Kasumi-1 (cell line): ENCODE results near the gene PSENEN.
"Not testable (repeated sequence)": the region's sequence is repeated elsewhere in the genome, so short reads cannot be mapped to it uniquely, and the experiment has no call there.

Experiments used
- DNase-seq, 2 experiments: peaks; one replicate each; lab custom pipeline; 2025; lab: John Stamatoyannopoulos, UW

The PSENEN gene

DNA sequence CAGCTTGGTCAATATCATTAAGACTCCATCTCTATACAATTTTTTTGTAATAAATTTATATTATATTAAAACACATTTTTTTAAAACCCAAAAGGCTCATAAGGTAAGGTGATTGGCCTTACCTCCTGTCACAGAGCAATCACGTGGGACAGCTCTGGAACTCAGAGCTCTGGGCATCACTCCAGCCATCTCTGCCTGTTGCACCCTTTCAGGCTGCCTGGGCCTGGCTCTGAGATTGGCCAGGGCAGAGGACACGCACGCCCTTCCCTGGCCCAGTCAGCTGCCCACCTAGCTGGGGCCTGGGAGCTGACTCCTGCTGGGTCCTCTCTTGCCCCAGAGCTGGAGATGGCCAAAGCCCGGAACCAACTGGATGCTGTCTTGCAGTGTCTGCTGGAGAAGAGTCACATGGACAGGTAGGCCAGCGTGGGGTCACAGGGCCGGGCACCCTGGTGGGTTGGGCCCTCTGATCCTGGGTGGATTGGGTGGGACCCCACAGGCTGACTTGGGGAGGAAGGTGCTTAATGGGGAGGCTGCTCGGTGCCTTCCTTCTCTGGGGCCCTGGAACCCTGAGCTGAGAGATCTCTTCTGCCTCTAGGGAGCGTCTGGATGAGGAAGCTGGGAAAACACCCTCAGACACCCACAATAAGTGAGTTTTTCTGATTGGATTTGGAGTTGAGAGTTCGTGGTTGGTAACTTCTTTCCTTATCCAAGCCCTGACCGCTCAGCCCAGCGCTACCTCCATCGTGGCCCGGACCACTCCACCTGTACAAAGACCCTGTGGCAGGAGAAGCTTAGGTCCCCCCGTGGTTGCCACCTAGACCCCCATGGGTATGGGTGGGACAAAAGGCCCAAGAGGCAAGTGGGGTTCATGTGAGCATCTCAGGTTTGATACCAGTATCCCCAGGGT, 6.6 kb downstream of the PSENEN start:
- no peak for DNase-seq

DNA sequence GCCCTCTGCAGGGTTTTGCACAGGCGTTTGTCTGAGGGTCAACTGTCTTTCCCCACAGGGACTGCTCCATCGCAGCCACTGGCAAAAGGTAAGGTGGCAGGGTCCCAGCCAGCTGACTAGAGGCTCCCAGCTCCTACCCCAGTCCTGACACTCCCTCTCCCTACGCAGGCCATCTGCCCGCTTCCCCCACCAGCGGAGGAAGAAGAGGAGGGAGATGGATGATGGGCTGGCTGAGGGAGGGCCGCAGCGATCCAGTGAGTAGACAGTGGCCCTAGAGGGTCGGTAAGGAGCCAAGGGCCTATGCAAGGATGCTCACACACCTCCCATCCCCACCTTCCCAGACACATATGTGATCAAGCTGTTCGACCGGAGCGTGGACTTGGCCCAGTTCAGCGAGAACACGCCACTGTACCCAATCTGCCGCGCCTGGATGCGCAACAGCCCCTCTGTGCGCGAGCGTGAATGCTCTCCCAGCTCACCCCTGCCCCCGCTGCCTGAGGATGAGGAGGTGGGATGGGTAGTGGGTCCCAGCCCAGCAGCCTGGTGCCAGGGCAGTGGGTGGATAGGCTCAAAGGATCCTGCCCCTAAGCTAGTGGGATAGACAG, 7.4 kb downstream of the PSENEN start:
- DNase-seq: no peak

DNA sequence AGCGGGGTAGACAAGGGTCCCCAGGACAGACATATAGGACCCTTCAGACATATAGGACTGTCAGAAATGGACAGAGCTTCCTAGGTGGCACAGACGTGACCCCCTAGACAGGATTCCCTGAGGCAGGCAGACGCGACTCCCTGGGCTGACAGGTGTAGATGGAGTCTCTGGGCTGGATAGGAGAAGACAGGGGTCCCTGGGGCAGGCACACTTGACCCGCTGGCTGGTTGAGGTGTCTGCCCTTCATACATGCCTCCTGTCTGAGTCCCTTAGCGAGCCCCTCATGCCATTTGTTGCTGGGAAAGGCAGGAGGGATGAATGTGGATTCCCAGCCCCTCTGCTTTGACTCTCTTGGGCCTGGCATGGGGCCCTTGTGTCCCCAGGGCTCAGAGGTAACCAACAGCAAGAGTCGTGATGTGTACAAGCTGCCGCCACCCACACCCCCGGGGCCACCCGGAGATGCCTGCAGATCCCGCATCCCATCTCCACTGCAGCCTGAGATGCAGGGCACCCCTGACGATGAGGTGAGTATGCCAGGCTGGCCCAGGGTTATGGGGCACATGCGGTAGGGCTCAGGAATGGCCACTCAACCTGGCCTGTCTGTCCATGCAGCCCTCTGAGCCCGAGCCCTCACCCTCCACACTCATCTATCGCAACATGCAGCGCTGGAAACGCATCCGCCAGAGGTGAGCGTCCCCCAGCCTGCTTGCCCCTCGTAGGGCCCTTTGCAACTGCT, 8.4 kb downstream of the PSENEN start:
- DNase-seq: no peak

DNA sequence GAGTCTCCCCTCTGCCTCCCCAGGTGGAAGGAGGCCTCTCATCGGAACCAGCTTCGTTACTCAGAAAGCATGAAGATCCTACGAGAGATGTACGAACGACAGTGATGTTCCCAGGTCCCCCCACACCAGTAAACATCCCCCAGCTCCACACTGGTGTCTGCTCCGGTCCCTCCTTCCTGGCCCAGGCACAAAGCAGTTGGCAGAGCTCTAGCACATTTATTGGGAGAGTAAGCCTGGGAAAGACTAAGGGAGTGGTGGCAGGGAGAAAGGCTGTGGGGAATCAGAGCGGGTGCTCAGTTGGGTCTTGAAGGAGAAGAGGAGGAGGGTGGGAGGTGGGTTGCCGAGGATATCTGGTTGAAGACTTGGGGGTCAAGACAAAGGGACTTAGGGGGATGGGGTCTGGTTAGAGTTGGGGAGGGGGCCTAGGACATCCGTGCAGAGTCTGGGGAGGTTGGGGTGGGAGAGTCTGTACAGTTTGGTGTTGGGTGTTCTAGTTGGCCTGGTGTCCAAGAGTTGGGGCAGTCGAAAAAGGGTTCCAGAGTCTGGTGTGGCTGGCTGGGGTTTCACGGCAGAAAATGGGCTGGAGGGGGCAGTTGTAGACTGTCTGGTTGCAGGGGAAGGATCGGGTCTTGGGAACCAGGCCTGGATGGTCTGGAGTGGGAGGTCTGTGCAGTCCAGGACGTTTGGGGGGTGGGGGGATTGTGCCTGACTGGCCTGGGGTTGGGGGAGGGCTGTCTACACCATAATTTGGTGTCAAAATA, 9.1 kb downstream of the PSENEN start:
- DNase-seq: no peak

DNA sequence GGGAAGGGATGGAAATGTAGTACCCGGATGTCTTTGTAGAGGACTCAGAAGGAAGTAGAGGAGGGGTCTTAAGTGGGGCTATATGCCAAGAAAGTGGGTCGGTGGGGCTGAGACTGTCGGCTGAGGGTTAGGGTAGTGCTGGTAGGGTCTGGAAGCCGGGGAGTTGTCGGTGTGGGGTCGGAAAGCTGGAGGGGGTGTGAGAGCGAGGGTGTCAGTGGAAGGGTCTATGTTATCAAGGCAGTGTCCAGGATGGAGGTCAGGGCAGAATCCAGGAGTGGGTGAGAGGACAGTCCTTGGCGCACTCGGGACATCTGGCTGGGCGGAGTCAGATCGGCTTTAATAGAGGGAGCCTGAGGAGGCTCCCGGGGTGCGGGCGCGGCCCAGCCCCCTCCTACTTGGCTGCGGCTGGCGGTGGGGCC, 9.7 kb downstream of the PSENEN start:
- DNase-seq: no peak

DNA sequence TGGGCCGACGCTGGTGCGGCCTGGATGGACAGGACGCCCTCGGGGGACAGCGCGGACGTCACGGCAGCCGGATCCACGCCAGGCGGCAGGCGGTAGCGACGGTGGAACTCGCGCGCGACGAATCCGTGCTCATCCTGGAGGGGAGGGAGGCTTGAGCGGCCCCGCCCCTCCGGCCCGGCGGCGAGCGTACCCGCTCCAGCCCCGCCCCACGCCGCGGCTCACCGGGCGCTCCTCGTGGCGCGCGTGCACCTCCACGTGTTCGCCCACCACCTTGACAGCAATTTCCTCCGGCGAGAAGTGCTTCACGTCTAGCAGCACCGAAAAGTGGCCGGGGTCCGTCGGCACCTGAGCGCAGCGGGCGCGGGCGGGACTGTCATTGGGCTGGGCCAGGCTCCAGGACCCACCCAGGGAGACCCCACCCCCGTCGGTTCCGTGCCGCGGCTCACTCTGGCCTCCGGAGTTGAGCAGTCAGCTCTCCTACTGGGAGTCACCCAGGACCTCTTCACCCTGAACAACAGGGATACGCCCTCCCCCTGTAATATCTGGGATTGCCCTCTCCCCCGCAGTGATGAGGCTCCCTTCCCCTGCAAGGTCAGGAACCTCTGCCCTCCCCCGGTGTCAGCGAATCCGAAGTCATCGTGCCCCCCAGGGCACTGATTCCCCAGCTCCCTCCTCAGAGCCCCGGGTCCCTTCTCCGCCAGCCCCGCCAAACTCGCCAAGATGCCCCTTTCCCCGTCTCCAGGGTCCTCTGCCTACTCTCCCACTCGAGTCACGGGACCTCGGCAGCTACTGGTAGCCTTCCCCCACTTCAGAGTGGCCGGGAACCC, 10.3 kb downstream of the PSENEN start:
- DNase-seq: no peak

DNA sequence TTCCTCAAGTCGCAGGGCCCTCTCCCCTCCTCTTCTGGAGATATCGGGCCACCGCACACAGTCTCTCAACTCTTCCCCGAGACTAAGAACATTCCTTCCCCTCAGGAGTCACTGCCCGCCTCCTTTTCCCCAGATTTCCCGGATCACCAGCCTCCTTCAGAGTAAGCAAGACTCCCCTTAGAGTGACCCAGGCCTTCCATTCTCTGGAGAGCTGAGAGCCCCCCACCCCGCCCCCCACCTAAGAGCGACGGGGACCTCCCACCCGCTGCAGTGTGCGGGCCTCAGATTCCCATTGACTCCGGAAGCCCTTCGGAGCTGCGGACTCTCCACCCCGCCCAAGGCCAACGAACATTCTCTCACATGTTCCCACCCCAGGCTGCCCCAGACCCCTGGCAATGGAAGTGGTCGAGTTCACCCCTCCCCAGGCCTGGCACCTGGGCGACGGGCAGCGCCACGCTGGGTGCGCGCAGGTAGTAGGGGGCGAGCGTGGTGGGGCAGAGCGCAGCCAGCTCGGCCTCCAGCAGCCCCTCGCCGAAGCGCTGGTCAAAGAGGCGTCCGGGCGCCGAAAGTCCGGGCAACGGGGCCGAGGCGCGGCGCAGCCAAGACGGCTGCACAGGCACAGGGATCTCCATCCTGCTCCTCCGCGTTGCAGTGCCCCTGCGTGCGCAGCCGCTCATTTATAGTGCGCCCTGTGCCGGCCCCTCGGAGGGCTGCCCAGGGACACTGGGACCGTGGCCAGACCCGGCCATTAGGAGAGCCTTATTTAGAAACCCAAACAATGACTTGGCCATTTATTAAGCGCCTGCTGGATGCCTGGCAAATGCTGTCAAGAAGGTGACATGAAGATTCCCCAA, 11.2 kb downstream of the PSENEN start, which contains the start of gene HSPB6:
HSPB6 (minus strand) TSS at position 653 of the 854 bp plus-strand sequence; CDS start at position 632, 21 bp downstream.
- no peak for DNase-seq

DNA sequence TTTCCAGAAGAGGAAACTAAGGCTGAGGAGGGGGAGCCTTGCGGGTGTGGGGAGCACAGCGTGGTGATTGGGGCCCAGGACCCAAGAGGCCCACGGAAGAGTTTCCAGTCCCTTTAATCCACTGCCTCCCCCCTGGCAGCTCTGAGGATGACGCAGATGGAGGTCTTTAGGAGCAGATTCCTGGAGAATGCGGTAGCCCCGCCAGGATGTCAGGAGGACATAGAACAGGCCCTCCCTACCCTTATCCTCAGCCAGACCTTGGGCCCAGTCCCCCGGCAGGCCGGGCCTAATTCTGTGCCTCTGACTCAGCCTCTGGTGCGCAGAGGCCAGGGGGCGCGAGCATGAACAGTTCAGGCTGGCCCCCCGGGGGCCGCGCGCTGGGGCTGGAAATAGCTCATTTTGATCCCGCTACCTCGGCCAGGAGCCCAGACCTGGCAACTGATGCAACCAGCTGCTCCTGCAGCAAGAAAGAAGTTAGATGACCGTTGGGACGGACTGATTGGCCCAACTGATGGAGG, 11.8 kb downstream of the PSENEN start:
- DNase-seq: peak in 1 of 2 experiments; percentile 37

DNA sequence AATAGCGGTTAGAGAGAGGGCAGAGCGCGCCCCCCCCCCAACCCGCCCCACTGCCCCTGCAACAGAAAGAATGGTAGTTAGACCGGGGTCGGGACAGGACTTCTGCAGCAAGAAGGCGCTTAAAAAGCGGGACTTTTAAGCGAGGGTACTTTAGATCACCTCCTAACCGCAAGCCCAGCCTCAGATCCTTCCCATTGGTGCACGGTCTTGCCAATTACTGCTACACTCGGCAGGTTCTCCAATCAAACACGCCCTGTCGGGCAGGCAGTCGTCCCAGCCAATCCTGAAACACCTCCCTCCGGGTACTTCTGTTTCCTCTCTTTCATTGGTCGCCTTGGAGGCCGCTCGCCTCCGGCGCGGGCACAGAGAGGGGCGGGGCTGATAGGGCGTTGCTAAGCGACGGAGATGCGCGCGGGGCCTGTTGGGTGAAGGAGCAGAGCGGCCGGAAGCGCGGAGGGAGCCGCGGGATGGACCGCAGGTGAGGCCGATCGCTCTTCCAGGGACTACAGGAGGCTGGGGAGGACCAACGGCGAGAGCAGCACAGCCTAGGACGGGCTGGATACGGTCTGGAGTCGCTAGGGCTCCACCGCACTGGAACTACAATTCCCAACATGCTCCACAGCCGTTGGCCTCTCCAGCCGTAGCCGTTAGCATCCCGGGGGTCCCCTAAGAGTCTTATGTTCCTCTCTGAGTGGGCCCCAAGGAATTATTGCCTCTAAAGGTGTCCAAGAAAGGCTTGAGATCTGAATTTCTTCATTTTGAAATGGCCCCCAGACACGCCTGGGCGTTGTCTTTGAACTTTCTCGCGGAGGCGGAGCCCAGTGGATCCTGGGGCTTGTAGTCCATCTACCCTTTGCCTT, 12.5 kb downstream of the PSENEN start, which contains the start of gene PROSER3:
PROSER3 (plus strand) TSS at position 428 of the 860 bp plus-strand sequence; CDS start at position 468, 40 bp downstream.
- peak; percentile 99 for DNase-seq

DNA sequence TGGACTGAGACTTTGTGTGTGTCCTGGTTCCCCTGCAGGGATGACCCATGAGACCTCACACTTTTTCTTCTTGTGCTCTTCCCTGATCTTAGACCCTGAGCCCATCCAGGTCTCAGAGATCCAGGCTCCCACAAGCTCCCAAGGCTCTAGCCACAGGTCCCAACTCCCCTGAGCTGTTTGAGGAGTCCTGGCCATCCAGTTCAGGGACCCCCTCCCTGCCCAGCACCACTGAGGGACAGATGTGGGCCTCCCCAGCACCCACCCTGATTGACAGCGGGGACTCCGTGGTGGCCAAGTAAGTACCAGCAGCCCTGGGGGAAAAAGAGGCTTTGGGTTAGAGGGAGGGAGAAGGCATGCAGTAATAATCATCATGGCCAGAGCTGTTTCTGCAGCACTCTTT, 14.2 kb downstream of the PSENEN start:
- no peak for DNase-seq

DNA sequence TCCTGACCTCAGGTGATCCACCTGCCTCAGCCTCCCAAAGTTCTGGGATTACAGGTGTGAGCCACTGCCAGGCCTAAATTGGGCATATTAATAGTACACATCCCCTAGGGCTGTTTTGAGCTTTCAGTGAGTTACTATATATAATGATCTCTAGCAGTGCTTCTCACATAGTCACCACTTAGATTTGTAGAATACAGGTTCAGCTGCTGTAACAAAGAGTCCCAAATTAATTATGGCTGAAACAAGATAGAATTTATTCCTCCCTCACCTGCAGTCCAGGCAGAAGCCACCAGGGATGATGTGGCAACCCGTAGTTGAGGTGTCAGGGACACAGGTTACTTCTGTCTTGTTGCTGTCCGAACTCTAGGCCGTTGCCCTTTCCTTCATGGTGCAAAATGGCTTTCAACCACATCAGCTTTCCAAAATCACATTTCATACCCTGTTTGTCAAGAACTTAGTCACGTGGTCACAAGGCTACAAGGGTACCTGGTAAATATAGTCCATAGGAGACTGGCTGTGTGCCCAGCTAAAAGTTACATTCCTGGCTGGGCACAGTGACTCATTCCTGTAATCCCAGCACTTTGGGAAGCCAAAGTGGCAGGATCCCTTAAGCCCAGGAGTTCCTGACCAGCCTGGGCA, 15.4 kb downstream of the PSENEN start:
- no peak for DNase-seq

DNA sequence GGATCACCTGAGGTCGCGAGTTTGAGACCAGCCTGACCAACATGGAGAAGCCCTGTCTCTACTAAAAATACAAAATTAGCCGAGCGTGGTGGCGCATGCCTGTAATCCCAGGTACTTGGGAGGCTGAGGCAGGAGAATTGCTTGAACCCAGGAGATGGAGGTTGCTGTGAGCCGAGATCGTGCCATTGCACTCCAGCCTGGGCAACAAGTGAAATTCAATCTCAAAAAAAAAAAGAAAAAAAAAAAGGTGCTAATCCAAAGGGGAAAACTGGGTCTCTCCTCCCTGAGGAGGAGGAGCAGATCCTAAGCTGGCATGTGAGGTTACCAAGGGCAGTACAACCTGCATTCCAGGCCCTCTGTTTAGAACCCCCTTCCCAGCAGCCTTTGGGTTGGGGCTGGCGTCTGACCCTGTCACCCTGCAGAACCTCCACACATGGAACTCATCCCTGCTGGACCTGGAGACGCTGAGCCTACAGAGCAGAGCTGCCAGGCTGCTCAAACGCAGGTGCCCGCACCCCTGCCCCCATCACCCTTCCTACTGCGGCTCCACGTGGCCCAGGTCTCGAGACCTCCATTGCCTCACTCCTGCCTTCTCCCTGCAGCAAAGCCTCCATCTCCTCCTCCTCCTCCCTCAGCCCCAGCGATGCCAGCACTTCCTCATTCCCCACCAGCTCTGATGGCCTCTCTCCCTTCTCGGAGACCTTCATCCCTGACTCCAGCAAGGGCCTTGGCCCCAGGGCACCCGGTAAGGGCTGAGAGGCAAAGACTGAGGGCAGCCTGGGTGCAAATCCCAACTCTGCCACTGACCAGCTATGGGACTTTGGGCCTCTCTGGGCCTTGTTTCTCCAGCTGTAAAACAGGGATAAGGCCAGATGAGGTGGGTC, 19.2 kb downstream of the PSENEN start:
- peak in 1 of 2 experiments; percentile 4 for DNase-seq

DNA sequence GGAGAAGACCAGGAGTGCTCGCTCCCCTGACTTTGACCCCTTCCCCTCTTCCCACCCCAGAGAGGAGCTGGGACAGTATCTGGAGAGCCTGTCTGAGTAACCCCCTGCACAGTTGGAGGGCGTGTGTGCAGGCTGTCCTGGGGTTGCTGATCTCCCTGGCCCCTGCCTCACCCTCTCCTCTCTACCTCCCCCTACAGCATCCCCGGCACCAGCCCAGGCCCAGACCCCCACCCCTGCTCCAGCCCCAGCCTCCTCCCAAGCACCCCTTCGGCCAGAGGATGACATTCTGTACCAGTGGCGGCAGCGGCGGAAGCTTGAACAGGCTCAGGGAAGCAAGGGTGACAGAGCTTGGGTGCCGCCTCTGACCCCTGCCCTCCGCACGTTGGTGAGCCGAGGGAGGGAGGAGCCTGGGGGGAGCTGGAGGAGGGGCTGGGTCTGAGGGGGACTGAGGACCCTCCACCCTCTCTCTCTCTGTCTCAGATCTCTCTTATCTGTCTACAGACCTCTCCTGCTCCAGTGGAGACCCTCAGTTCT, 21.2 kb downstream of the PSENEN start:
- no peak for DNase-seq

DNA sequence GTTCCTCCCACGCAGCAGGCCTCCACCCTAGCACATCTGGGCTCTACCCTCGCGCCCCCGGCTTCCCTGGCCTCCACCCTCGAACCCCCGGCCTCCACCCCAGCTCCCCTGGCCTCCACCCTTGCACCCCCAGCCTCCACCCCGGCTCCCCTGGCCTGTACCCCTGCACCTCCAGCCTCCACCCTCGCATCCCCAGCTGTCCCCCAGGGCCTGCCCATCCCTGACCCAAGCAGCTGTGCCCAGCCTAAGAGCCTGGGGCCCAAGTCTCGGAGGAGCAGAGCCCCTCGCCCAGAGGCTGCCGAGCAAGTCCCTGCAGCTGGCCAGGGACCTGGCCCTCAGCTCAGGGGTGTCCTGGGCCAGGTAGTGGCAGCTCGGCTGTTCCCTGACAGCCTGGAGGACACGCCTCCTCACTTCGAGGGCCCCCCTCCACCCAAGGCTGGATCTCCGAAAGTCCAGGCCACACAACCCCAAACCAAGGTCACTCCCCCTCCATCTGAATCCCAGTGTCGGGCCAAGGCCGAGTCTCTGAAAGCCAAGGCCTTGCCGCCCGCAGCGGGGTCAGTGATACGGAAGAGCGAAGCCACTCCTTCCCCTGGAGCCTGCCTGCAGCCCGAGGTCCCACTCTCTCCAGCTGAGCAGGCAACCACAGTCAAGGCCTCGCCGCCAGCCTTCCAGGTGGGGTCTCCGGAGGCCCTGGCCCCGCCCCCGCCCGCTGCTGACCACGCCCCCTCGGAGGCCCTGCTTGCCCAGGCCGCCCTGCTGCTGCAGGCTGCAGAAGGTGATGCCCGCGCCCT, 22.0 kb downstream of the PSENEN start:
- DNase-seq: no peak

DNA sequence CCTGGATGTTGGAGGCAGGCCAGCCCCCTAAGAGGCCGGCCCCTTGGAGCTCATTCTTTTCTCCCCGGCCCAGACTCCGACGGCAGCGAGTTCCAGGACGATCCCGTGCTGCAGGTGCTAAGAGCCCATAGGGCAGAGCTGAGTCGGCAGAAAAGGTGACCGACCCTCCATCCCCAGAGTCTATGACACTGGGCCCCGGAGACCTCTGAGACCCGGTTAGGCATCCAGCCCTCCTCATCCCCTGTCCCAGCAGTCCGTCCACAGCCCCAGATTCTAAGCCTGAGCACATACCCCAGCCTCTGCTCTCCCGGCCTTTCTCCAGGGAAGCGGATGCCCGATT, 22.6 kb downstream of the PSENEN start:
- no peak for DNase-seq

DNA sequence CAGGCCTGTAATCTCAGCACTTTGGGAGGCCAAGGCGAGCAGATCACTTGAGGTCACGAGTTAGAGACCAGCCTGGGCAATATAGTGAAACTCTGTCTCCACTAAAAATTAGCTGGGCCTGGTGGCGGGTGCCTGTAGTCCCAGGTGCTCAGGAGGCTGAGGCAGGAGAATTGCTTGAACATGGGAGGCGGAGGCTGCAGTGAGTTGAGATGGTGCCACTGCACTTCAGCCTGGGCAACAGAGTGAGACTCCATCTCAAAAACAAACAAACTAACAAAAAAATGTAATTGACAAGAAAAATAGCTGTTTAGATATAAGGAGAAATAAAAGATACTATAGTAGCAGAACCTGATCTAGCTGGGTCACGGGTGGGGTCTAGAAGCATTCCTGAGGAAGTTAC, 26.9 kb downstream of the PSENEN start:
- not testable (repeated sequence) for DNase-seq
